ENCODE results near the gene DHDDS.
"Not testable (repeated sequence)": the region's sequence is repeated elsewhere in the genome, so short reads cannot be mapped to it uniquely, and the experiment has no call there.

GRCh38 chr1:26385063-26385462, 47.1 kb upstream of the DHDDS start:
- TF ChIP-seq, protein P1, sequence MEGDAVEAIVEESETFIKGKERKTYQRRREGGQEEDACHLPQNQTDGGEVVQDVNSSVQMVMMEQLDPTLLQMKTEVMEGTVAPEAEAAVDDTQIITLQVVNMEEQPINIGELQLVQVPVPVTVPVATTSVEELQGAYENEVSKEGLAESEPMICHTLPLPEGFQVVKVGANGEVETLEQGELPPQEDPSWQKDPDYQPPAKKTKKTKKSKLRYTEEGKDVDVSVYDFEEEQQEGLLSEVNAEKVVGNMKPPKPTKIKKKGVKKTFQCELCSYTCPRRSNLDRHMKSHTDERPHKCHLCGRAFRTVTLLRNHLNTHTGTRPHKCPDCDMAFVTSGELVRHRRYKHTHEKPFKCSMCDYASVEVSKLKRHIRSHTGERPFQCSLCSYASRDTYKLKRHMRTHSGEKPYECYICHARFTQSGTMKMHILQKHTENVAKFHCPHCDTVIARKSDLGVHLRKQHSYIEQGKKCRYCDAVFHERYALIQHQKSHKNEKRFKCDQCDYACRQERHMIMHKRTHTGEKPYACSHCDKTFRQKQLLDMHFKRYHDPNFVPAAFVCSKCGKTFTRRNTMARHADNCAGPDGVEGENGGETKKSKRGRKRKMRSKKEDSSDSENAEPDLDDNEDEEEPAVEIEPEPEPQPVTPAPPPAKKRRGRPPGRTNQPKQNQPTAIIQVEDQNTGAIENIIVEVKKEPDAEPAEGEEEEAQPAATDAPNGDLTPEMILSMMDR (IDR thresholded peaks at IDR 0.05): not testable (repeated sequence)
- not testable (repeated sequence) for TF ChIP-seq POLR2AphosphoS5, POLR2A (IDR thresholded peaks at IDR 0.05)
